HepG2 (cell line): ENCODE results near the gene RFC1. TPM values are rescaled to one million over a fixed set of nuclear protein-coding genes. Genes with fewer than 3 reads are reported as not detected.

Experiments used
- CREBL2 ChIP-seq: sonication (generic); formaldehyde crosslinking; IDR thresholded peaks from 2 replicates; pipeline ENCODE4 v1.8.1; 2023; ENCODE audit warnings: missing genetic modification reagents, mild to moderate bottlenecking, borderline replicate concordance
- CREM ChIP-seq, 2 experiments: sonication (generic) in 1 of 2; formaldehyde crosslinking in 1 of 2; IDR thresholded peaks; 2 replicates each; pipeline versions ENCODE4 v1.4.0 to v1.6.1; 2016 to 2020; ENCODE audit warnings: antibody characterized with exemption in 1 of 2, mild to moderate bottlenecking in 1 of 2, missing genetic modification reagents in 1 of 2
- HMGXB3 ChIP-seq: sonication (generic); formaldehyde crosslinking; IDR thresholded peaks from 2 replicates; pipeline ENCODE4 v1.4.0; 2020; ENCODE audit warnings: missing genetic modification reagents, borderline replicate concordance
- KLF12 ChIP-seq: sonication (generic); formaldehyde crosslinking; IDR thresholded peaks from 2 replicates; pipeline ENCODE4 v1.4.0; 2020; ENCODE audit warnings: missing genetic modification reagents, borderline replicate concordance
- KLF16 ChIP-seq, 2 experiments: sonication (generic) in 1 of 2; formaldehyde crosslinking in 1 of 2; IDR thresholded peaks; 2 replicates each; pipeline versions ENCODE4 v1.6.1 to v1.8.0; 2016 to 2023; ENCODE audit warnings: missing genetic modification reagents in 2 of 2, missing compliant biosample characterization in 1 of 2
- KLF6 ChIP-seq: IDR thresholded peaks from 2 replicates; pipeline ENCODE4 v1.8.0; 2016; ENCODE audit warnings: missing biosample characterization, missing genetic modification reagents
- KMT2B ChIP-seq: IDR thresholded peaks from 2 replicates; pipeline ENCODE4 v1.6.1; 2016; ENCODE audit warnings: missing genetic modification reagents, missing compliant biosample characterization
- PCBP2 ChIP-seq: fragments of 200-400 bp; formaldehyde crosslinking; optimal IDR thresholded peaks from 2 replicates; pipeline ENCODE3; 2018; ENCODE audit warnings: low read length, low read depth; ENCODE audit not compliant: poor library complexity, severe bottlenecking
- POLR2AphosphoS5 ChIP-seq: IDR thresholded peaks from 2 replicates; pipeline ENCODE4 v1.6.1; 2012; ENCODE audit warnings: low read depth, low read length
- RBM22 ChIP-seq: fragments of 200-400 bp; formaldehyde crosslinking; optimal IDR thresholded peaks from 2 replicates; pipeline ENCODE3; 2017; ENCODE audit warnings: mild to moderate bottlenecking, low read length, moderate library complexity
- SAFB2 ChIP-seq: sonication (generic); formaldehyde crosslinking; IDR thresholded peaks from 2 replicates; pipeline ENCODE4 v1.5.1; 2020; ENCODE audit warnings: missing genetic modification reagents, low read depth, mild to moderate bottlenecking, borderline replicate concordance
- ZBTB2 ChIP-seq: sonication (generic); formaldehyde crosslinking; IDR thresholded peaks from 2 replicates; pipeline ENCODE4 v1.8.0; 2022; ENCODE audit warnings: low read depth, missing genetic modification reagents
- ZBTB42 ChIP-seq: sonication (generic); formaldehyde crosslinking; IDR thresholded peaks from 2 replicates; pipeline ENCODE4 v1.5.0; 2020; ENCODE audit warnings: mild to moderate bottlenecking, missing genetic modification reagents
- ZBTB43 ChIP-seq: sonication (generic); formaldehyde crosslinking; conservative IDR thresholded peaks from 2 replicates; pipeline ENCODE4 v1.4.0; 2020; ENCODE audit warnings: missing genetic modification reagents
- ZC3H13 ChIP-seq: sonication (generic); formaldehyde crosslinking; IDR thresholded peaks from 2 replicates; pipeline ENCODE4 v1.8.1; 2023; ENCODE audit warnings: mild to moderate bottlenecking, missing genetic modification reagents, moderate library complexity
- ZC3H4 ChIP-seq: sonication (generic); formaldehyde crosslinking; IDR thresholded peaks from 2 replicates; pipeline ENCODE4 v1.4.0; 2020; ENCODE audit warnings: missing genetic modification reagents, borderline replicate concordance
- ZKSCAN5 ChIP-seq: sonication (generic); formaldehyde crosslinking; IDR thresholded peaks from 2 replicates; pipeline ENCODE4 v1.5.1; 2020; ENCODE audit warnings: mild to moderate bottlenecking, missing genetic modification reagents
- ZNF382 ChIP-seq: sonication (generic); formaldehyde crosslinking; IDR thresholded peaks from 2 replicates; pipeline ENCODE4 v1.5.0; 2020; ENCODE audit warnings: missing genetic modification reagents, mild to moderate bottlenecking, borderline replicate concordance
- ZNF710 ChIP-seq: sonication (generic); formaldehyde crosslinking; IDR thresholded peaks from 2 replicates; pipeline ENCODE4 v1.5.0; 2020; ENCODE audit warnings: mild to moderate bottlenecking, missing genetic modification reagents, borderline replicate concordance
- ZNF768 ChIP-seq: sonication (generic); formaldehyde crosslinking; IDR thresholded peaks from 2 replicates; pipeline ENCODE4 v1.4.0; 2020; ENCODE audit warnings: missing genetic modification reagents
- ZNF776 ChIP-seq: sonication (generic); formaldehyde crosslinking; IDR thresholded peaks from 2 replicates; pipeline ENCODE4 v1.4.0; 2020; ENCODE audit warnings: mild to moderate bottlenecking, missing genetic modification reagents
- ZNF878 ChIP-seq: sonication (generic); formaldehyde crosslinking; IDR thresholded peaks from 2 replicates; pipeline ENCODE4 v1.8.1; 2023; ENCODE audit warnings: mild to moderate bottlenecking, missing genetic modification reagents, moderate library complexity
- polyA plus RNA-seq, 8 experiments: library from polyadenylated mRNA; depleted of rRNA in 3 of 8; stranded (reverse) in 7 of 8; unstranded in 1 of 8; fragments of >200 nt; fragmentation: Illumina TruSeq in 4 of 8; extraction: Trizol in 4 of 8; gene quantifications; 2 replicates each; pipeline versions ENCODE4 v1.2.1 to v1.2.3, GENCODE V29; 2011 to 2016; ENCODE audit warnings: low read depth in 4 of 8, missing spikeins in 1 of 8, mixed read lengths in 1 of 8; ENCODE audit not compliant: insufficient read depth in 1 of 8
- total RNA-seq, 5 experiments: library from RNA; depleted of rRNA; stranded (reverse); fragments of >200 nt; fragmentation: Illumina TruSeq; extraction: Trizol; gene quantifications; 2 replicates each; pipeline ENCODE4 v1.2.3, GENCODE V29; 2016; ENCODE audit warnings: low read depth in 1 of 5

The RFC1 gene
- total and polyA plus RNA-seq, 2 of the 13 experiments (the other 11 are each of a cell fraction or from before 2014, with no cell fraction given), result 15.9 to 78.8 TPM

GRCh38 chr4:39367166-39367565, 1.0 kb upstream of the RFC1 start (continued):
- TF ChIP-seq ZBTB43 (CRISPR knock-in tag) (no peak), ZNF382 (CRISPR knock-in tag) (no peak), PCBP2 (no peak), HMGXB3 (CRISPR knock-in tag) (no peak), ZC3H13 (CRISPR knock-in tag) (no peak), KLF12 (CRISPR knock-in tag) (no peak), ZKSCAN5 (CRISPR knock-in tag) (no peak), POLR2AphosphoS5 (peak; percentile 55), SAFB2 (CRISPR knock-in tag) (no peak), CREBL2 (no peak), CREM (IDR thresholded peaks at IDR 0.05) (no peak), CREM (CRISPR knock-in tag; IDR thresholded peaks at IDR 0.05) (no peak), KLF16 (CRISPR knock-in tag; IDR thresholded peaks at IDR 0.05) (no peak), ZC3H4 (CRISPR knock-in tag) (no peak), ZNF710 (CRISPR knock-in tag) (peak; percentile 47; the same call in 1 of the 2 replicates), ZNF776 (CRISPR knock-in tag) (no peak), ZBTB2 (CRISPR knock-in tag) (no peak), RBM22 (no peak), KMT2B (CRISPR knock-in tag) (no peak; the same call in 1 of the 2 replicates), KLF6 (CRISPR knock-in tag) (no peak), ZNF768 (CRISPR knock-in tag) (no peak), ZBTB42 (CRISPR knock-in tag) (no peak), ZNF878 (CRISPR knock-in tag) (no peak)
